ENCODE measurements around the gene SEL1L3. TPM values are rescaled to one million over a fixed set of nuclear protein-coding genes. Genes with fewer than 3 reads are reported as not detected.

Gene SEL1L3
- total and polyA plus RNA-seq, 2 donors (not counting 3 experiments of a cell fraction or from before 2014, with no cell fraction given), result 53.4 to 122 TPM

GRCh38 chr4:25865586-25865985 lies 2.8 kb upstream of the SEL1L3 start:
- no peak overlapping the region for H3K4me2 ChIP-seq (ENCODE audit: insufficient read depth, low read length)
- ChIA-PET POLR2A (no interaction called here), CTCF (interaction anchor here (1.0 to 1.4 kb wide), 3 partner anchors 10 to 424 kb away, joined by 3 to 4 read pairs (median 4); no protein-coding TSS in a partner anchor)
- dilution Hi-C loops (cut with MboI; ENCODE audit: extremely low pct_ligation_motif_present, low sequenced_read_pairs) (no loop called here), intact Hi-C loops (cut with micrococcal nuclease) (loop anchor here (10.0 kb wide), 1 partner anchor 549 kb away; no protein-coding TSS in a partner anchor)
- BruUV-seq (replicated peaks), result no TSS peak
- no peaks in the 10 kb centered on the region for H3K27me3 ChIP-seq (ENCODE audit: control insufficient read depth in 2 of 2, insufficient read depth in 2 of 2, low read length in 2 of 2)
- H4K20me1 ChIP-seq (replicated peaks; ENCODE audit: control insufficient read depth, extremely low read depth, insufficient read depth, low read length), result no peaks in the 10 kb centered on the region
- no peaks in the 10 kb centered on the region for H3K79me2 ChIP-seq (ENCODE audit: control insufficient read depth, insufficient read depth, low read length)
- no peak for DNase-seq (ENCODE audit: low read depth, low spot score)
- TF ChIP-seq MAX (IDR thresholded peaks at IDR 0.05; ENCODE audit: insufficient read depth, insufficient read length) (no peak), CTCF (IDR thresholded peaks at IDR 0.05; ENCODE audit: extremely low read depth in 1 of 2, insufficient read depth in 1 of 2, low read depth in 1 of 2, low read length in 2 of 2) (no peak), EZH2 (IDR thresholded peaks at IDR 0.05; ENCODE audit: borderline replicate concordance, low read depth, low read length, severe bottlenecking) (no peak), POLR2AphosphoS5 (IDR thresholded peaks at IDR 0.05; ENCODE audit: insufficient read depth, low read depth, low read length) (no peak), FOS (IDR thresholded peaks at IDR 0.05; ENCODE audit: borderline replicate concordance, insufficient read depth, low read length) (no peak)
- no peaks in the 10 kb centered on the region for H3K9me3 ChIP-seq (replicated peaks; ENCODE audit: control insufficient read depth, insufficient read depth, low read length)
- H3K4me1 ChIP-seq (ENCODE audit: control insufficient read depth, extremely low read depth, insufficient read depth, low read length), result peaks cover 29% of the 10 kb centered on the region
- no peak overlapping the region for H2AFZ ChIP-seq (ENCODE audit: low read depth, low read length)
- H3K9me1 ChIP-seq (replicated peaks; ENCODE audit: control insufficient read depth, extremely low read depth, insufficient read depth, low read length), result no peaks in the 10 kb centered on the region
- H3K27ac ChIP-seq (ENCODE audit: insufficient read depth, low read depth, low read length), result no peak overlapping the region
- H3K36me3 ChIP-seq (ENCODE audit: control insufficient read depth in 2 of 2, extremely low read depth in 1 of 2, insufficient read depth in 2 of 2, low read length in 2 of 2), result no peaks in the 10 kb centered on the region
- no peak overlapping the region for H3K9ac ChIP-seq (replicated peaks; ENCODE audit: extremely low read depth, insufficient read depth, low read length)
- FAIRE-seq, result no peak
- H3K4me3 ChIP-seq (replicated peaks in 1 of 3; ENCODE audit: insufficient read depth in 1 of 3, low read depth in 1 of 3, low read length in 3 of 3), result no peak overlapping the region

Data from endothelial cell of umbilical vein (primary cell).